Smooth muscle cell of the brain vasculature (primary cell): ENCODE data around the gene CACNB4.

Source experiments
- DNase-seq: peaks from one replicate; pipeline ENCODE4 v3.0.0-alpha.2; 2012; ENCODE audit warnings: low read depth, low spot score

Gene CACNB4

DNA sequence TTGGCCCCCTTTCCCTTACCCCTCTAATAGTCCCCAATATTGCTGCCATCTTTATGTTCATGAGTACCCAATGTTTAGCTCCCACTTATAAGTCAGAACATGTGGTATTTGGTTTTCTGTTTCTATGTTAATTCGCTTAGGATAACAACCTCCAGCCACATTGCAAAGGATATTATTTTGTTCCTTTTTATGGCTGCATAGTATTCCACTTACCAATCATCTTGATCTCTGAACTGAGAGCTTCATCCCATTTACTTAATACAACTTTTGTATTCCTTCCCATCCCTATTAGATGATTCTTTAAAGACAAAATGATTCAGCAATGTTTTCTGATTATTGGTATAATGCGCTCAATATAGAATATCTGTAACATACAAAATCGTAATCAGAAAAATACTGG, 307.3 kb downstream of the CACNB4 start:
- no peak for DNase-seq

DNA sequence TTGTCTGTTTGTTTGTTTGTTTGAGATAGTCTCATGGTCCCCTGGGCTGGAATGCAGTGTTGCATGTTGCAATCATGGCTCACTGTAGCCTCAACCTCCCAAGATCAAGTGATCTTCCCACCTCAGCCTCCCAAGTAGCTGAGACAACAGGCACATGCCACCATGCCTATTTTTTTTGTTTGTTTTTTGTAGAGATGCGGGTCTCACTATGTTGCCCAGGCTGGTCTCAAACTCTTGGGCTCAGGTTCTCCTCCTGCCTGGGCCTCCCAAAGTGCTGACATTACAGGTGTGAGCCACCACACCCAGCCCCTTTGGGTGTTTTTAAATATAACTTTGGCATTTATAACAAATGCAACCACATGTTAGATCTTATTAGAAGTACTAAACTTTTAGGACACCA, 308.2 kb downstream of the CACNB4 start:
- no peak for DNase-seq

DNA sequence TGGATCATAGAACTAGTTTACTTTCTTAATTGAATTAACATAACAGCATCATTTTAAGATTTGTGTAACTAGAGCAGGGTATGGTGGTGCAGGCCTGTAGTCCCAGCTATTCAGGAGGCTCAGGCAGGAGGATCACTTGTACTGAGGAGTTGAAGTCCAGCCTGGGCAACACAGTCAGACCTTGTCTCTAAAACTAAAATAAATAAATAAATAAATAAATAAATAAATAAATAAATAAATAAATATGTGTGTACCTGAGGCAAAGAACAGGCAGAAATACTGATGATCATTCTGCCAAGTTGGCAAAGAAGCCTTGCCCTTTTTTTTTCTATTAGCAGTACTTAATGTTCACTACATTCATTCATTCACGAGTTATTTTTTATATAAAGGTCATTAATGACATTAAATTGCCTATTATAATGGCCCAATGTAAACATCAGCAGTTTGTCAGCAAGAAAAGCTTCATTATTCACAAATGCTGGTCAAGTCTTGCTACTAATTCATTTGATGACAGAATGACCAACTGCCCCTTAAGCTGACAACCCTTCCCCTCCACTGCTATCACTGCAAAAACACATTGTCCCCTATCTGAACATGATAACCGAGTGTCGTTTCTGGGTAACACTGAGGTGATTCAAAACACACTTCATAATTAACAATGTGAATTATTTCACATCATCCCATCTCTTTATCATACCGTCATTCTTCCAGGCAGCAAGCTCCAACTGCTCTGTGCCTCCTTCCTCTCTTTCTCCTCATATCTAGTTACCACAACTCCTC, 309.6 kb downstream of the CACNB4 start:
- DNase-seq: no peak

DNA sequence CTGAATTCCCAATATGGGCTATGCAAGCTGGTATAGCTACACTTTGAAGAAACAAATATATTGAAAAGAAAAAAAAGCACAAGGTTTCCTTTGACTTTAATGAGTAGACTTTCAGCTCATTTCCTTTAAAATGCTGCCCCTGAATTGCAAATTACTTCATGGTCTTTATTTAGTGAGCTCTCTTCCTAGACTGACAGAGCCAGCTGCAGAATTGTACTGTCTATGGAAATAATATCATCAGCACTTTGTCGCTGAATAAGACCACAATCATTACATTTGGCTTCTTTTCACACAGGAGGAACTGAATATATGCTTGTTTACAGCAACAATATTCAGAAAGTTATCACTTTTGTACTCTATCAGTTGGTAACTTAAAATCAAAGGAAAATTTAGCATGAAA, 312.4 kb downstream of the CACNB4 start:
- DNase-seq: no peak

DNA sequence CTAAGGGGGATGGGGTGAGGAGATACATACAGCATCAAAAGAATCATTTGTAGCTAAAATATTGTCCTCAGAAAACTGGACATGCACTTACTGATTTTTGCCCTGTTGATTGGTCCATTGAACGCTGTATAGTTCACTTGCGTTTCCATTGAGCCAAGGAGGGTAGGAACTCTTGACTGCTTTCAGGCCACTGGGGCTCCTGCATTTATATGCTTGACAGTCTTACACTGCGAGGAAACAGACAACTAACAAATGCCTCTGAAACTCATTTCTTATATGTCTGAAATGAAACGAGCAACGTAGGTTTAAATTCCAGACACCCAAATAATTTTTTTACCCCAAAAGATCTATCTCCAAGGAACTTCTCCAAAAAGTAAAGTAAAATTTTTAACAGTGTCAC, 312.8 kb downstream of the CACNB4 start:
- DNase-seq: no peak

DNA sequence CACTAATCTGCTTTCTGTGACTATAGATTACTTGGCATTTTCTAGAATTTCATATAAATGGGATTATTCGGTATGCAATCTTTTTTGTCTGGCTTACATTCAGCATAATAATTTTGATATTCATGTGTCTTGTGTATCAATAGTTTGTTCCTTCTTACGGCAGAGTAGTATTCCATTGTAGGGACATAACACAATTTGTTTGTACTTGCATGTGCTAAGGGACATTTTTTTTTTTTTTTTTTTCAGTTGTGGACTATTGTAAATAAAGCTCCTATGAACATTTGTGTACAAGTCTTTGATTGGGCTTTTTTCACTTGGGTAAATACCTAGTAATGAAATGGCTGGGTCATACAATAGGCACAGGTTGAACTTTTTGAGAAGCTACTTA, 315.7 kb downstream of the CACNB4 start:
- DNase-seq: no peak
